Measurements from ENCODE around the gene PDE9A.

PDE9A gene

GRCh38 chr21:42657676-42658319 lies 4.4 kb downstream of the PDE9A start:
- DNase-seq (ENCODE audit: low spot score) = no peak

- DNase-seq (ENCODE audit: low spot score) = no peak
Observed at GRCh38 chr21:42658320-42659105, 5.1 kb downstream of the PDE9A start.

DNA sequence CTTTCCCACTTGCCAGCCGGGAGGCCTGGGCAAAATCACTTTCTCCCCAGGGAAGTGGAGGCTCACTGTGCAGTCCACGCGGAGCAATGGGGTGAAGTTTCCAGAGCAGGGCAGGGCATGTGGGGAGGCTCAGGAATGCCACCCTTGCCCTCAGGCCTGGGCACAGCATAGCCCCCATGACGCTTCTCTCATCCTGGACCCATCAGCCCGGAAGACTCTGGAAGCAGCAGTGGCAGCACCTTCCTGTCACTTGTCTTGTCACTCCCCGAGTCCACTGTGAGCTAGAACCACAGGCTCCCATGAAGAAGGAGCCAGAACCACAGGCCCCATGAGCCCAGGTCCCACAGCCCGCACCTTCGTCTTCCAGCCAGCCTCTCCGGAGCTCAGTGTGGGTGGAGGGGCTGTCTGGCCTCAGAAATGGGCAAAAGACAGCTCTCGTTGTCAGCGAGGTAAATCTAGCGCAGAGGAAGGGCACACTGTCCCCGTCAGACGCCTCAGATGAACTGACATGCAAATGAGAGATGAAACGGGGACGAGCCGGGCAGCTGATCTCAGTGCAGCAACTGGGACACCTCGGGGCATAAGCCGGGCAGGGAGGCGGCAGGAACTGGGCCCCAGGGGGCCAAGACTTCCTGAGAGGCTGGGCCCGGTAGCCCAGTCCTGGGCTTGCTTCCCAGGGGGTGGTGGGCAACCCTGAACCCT lies 6.1 kb downstream of the PDE9A start:
- no peak for DNase-seq (ENCODE audit: low spot score)

DNA sequence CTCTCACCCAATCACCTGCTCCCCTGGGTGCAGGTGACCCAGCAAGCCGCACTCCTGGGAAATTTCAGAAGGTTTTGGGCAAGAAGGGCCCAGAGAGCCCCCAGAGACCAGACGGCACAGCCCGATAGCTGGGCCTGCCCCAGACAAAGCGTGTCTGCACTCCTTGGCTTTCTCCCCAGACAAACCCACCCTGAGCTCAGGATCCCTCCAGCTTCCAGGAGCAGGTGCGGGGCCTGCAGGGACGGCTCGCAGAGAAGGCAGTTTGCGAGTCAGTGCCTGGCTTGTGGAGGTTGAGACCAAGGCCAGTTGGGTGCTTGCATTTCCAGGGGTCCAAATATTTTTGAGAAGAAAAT lies 6.7 kb downstream of the PDE9A start:
- DNase-seq (ENCODE audit: low spot score) = no peak

DNA sequence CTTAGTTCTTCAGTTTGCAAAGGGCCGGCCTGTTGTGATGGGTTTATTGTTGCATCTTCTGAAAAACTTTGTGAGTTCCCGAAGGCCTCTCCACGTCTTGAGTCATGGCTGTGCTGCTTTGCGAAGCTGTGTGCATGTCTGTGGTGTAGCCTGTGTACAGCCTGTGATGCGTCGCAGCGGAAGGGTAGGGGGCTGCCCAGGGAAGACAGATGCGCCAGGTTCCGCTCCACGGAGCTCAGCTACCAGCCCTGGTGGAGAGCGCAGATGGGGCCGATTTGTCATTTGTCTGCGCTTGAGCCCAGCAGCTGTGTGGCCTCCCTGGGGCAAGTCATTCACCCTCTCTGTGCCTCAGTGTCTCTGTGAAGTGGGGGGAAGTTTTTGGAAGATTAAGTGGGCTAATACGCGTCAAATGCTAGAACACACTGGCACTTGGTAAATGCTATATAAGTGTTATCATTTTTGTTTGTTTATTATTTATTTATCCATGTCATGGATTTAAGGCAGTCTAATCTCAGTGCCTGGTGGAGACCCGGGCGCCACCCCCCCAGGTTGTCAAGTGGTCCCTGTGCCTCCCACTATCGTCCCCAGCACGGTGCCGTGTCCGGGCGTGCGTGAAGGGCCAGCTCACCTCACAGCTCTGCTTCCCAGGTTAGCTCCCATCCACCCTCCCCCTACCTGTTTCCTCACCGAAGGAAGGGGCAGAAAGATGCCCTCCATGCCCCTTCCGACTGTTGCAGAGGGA lies 8.4 kb downstream of the PDE9A start:
- DNase-seq (ENCODE audit: low spot score) = no peak

DNA sequence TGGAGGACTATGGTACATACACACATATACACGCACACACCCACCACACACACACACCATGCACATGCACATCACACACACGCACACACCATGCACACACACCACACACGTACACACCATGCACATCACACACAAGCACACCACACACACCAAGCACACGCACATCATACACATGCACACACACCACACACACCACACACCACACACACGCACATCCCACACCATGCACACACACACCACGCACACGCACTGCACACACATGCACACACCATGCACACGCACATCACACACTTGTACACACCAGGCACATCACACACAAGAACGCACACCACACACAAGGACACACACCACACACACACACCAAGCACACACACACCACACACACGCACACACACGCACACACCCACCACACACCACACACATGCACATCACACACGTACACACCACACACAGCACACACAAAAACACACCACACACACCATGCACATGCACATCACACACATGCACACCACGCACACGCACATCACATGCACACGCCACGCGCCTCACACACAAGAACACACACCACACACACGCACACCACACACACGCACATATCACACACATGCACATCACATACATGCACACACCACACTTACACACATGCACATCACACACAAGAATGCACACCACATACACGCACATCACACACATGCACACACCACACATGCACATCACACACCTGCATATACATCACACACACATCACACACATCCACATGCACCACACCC lies 9.2 kb downstream of the PDE9A start:
- no peak for DNase-seq (ENCODE audit: low spot score)

- no peak for DNase-seq (ENCODE audit: low spot score)
Observed at GRCh38 chr21:42663200-42663750, 9.9 kb downstream of the PDE9A start.

DNA sequence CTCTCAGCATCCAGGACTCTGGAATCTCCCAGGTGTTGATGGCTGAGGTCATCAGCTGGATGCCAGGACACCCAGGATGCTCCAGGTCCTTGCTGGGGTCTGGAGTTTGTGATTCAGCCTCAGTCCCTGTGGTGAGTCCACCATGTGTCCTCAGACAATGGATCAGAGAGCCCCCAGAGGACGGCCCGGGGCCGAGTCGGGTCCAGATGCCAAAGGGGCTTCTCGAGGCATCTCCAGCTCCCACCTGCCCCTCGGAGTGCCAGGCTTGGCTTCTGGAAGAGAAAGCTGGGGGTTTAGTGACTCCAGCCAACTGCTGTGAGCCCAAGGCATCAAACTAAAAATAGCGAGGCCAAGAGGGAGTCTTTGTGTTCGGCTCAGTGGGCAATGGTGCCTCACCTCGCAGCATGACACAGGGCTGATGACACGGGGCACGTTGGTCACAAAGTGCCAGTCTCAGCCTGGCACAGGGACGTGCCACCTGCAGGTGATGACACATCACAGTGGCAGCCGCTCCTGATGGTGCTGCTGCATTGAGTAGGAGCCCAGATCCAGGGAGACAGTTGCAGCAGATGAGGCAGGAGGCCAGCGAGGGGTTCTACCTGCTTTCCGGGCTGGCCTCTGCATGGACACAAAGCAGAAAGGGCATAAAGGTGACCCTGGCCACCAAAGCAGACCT lies 10.6 kb downstream of the PDE9A start:
- no peak for DNase-seq (ENCODE audit: low spot score)

GRCh38 chr21:42664614-42665013 lies 11.2 kb downstream of the PDE9A start:
- DNase-seq (ENCODE audit: low spot score) = no peak

GRCh38 chr21:42665026-42665425 lies 11.6 kb downstream of the PDE9A start:
- no peak for DNase-seq (ENCODE audit: low spot score)

- no peak for DNase-seq (ENCODE audit: low spot score)
Observed at GRCh38 chr21:42665484-42665883, 12.1 kb downstream of the PDE9A start.

DNA sequence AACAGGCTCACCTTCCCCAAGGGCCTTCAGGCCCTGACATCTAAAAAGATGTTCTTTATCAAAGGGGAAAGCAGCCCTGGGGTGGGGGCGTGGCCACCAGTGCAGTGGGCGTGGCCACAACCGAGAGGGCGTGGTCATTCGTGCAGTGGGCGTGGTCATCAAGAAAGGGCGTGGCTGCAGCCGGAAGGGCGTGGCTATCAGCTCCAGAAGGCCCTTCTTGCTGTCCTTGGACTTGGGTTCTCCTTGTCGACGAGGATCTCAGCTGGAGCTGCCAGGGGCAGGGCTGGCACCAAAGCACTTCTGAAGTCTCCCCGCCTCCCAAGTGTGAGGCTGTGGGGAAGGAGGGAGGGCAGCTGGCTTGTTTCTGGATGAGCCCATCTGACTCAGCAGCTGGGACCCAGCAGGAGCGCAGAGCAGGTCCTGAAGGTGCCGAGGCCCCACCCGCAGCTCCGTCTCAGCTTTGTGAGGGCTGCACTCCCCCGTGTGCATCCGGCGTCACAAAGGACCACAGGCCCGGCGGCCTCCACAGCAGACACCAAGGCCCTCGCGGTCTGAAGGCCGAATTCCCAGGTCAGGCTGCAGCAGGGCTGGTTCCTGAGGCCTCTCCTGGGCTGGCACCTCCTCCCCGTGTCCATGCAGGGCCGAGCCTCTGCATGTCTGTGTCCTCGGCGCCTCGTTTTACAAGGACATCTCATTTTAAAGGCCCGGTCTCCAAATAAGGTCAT lies 12.8 kb downstream of the PDE9A start:
- DNase-seq (ENCODE audit: low spot score) = no peak

- DNase-seq (ENCODE audit: low spot score) = no peak
Observed at GRCh38 chr21:42666925-42667324, 13.5 kb downstream of the PDE9A start.

GRCh38 chr21:42668298-42668992 lies 15.0 kb downstream of the PDE9A start:
- DNase-seq (ENCODE audit: low spot score) = no peak

DNA sequence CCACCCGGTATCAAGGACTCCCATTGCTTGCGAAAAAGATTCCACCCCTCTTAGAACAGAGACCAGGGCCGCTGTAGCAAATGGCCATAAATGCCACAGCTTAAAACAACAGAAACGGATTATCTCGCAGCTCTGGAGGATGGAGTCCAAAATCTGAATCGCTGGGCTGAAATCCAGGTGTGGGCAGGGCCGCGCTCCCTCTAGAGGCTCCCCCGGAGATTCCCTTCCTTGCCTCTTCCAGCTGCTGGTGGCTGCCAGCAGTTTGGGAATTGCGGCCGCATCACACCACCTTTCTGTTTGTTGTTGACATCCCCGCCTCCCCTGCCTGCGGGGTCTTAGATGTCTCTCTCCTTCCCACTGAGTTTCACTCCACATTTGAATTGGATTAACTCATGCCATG lies 15.6 kb downstream of the PDE9A start:
- DNase-seq (ENCODE audit: low spot score) = no peak

- DNase-seq (ENCODE audit: low spot score) = no peak
Observed at GRCh38 chr21:42670058-42670880, 16.8 kb downstream of the PDE9A start.

DNA sequence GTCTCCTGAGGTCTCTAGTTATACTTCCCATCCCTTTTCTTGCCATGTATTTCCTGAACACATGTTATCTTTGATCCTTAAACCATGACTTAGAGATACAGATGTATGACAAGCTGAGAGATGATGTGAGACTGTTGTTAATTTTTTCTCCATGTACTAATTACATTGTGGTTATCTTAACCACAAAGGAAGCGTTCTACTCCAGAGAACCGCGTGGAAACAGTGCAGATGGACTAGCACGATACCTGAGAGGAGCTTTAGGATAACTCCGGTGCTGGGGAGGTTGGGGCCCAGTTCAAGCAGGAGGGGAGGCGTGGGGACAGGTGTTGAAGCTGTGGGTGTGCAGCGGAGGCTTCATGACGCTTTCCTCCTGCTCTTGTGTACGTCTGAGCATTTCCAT lies 17.5 kb downstream of the PDE9A start:
- no peak for DNase-seq (ENCODE audit: low spot score)

- DNase-seq (ENCODE audit: low spot score) = no peak
Observed at GRCh38 chr21:42671778-42672593, 18.6 kb downstream of the PDE9A start.
